Measurements from ENCODE around the gene ROBO3.

- TF ChIP-seq POLR2AphosphoS5 (IDR thresholded peaks at IDR 0.05; ENCODE audit: borderline replicate concordance, low read depth, low read length) (no peak), EZH2 (IDR thresholded peaks at IDR 0.05) (no peak), FOXP2 (optimal IDR thresholded peaks at IDR 0.05; ENCODE audit: control extremely low read depth, extremely low read length, insufficient read depth) (no peak)
These were observed 22.4 kb downstream of the ROBO3 start for GRCh38 chr11:124887667-124888013.

All from SK-N-MC (cell line).